Astrocyte (in vitro differentiated cells and primary cell): ENCODE measurements around the gene LTC4S. TPM values are rescaled to one million over a fixed set of nuclear protein-coding genes. Genes with fewer than 3 reads are reported as not detected.
A peak's percentile ranks its signal among the peaks of the same experiment; 100 is the strongest.

ENCODE experiments used
- DNase-seq: peaks from one replicate; pipeline ENCODE4 v3.0.0-alpha.2; 2010; ENCODE audit warnings: low read depth
- FAIRE-seq: peaks from 2 replicates; lab custom pipeline; 2011; peaks lifted over from hg19 to GRCh38; lab: Jason Lieb, UNC
- H2AFZ ChIP-seq: 2 replicates; pipeline ENCODE4 v1.6.0; 2012; ENCODE audit warnings: low read depth, low read length, inconsistent platforms
- H3K27ac ChIP-seq: 2 replicates; pipeline ENCODE4 v1.5.1; 2011; ENCODE audit warnings: low read depth, low read length, inconsistent platforms
- H3K27me3 ChIP-seq: 2 replicates; pipeline ENCODE4 v1.6.0; 2011; ENCODE audit warnings: low read length, inconsistent platforms; ENCODE audit not compliant: insufficient read depth
- H3K36me3 ChIP-seq: 2 replicates; pipeline ENCODE4 v1.5.1; 2011; ENCODE audit warnings: low read length, inconsistent platforms; ENCODE audit not compliant: insufficient read depth
- H3K4me1 ChIP-seq: 2 replicates; pipeline ENCODE4 v1.5.1; 2011; ENCODE audit warnings: low read length, inconsistent platforms; ENCODE audit not compliant: insufficient read depth
- H3K4me2 ChIP-seq: 2 replicates; pipeline ENCODE4 v1.6.0; 2012; ENCODE audit warnings: low read length, inconsistent platforms
- H3K4me3 ChIP-seq: 2 replicates; pipeline ENCODE4 v1.5.1; 2011; ENCODE audit warnings: low read depth, mild to moderate bottlenecking, low read length, inconsistent platforms; ENCODE audit not compliant: insufficient read depth
- H3K79me2 ChIP-seq: 2 replicates; pipeline ENCODE4 v1.6.0; 2012; ENCODE audit warnings: mild to moderate bottlenecking, low read length, inconsistent platforms; ENCODE audit not compliant: insufficient read depth
- H3K9ac ChIP-seq: 2 replicates; pipeline ENCODE4 v1.6.0; 2012; ENCODE audit warnings: mild to moderate bottlenecking, low read length, inconsistent platforms
- H3K9me3 ChIP-seq: 2 replicates; pipeline ENCODE4 v1.5.1; 2012; ENCODE audit warnings: low read depth, mild to moderate bottlenecking, low read length, inconsistent platforms; ENCODE audit not compliant: insufficient read depth
- H4K20me1 ChIP-seq: 2 replicates; pipeline ENCODE4 v1.6.0; 2012; ENCODE audit warnings: low read length, inconsistent platforms; ENCODE audit not compliant: insufficient read depth
- H3K27ac Mint-ChIP-seq: one replicate; pipeline ENCODE4 v1.8.0; 2021; ENCODE audit warnings: mild to moderate bottlenecking, mixed read lengths; ENCODE audit not compliant: unreplicated experiment
- H3K27me3 Mint-ChIP-seq: one replicate; pipeline ENCODE4 v1.8.0; 2021; ENCODE audit warnings: low read depth, mixed read lengths; ENCODE audit not compliant: unreplicated experiment
- H3K36me3 Mint-ChIP-seq: one replicate; pipeline ENCODE4 v1.8.0; 2021; ENCODE audit warnings: low read depth, mixed read lengths; ENCODE audit not compliant: unreplicated experiment
- H3K4me1 Mint-ChIP-seq: one replicate; pipeline ENCODE4 v1.8.0; 2021; ENCODE audit warnings: low read depth, mixed read lengths; ENCODE audit not compliant: unreplicated experiment
- H3K4me3 Mint-ChIP-seq: one replicate; pipeline ENCODE4 v1.8.0; 2021; ENCODE audit warnings: mild to moderate bottlenecking, moderate library complexity, mixed read lengths; ENCODE audit not compliant: unreplicated experiment
- H3K9me3 Mint-ChIP-seq: one replicate; pipeline ENCODE4 v1.8.0; 2021; ENCODE audit warnings: mild to moderate bottlenecking, mixed read lengths; ENCODE audit not compliant: unreplicated experiment
- EZH2 ChIP-seq: IDR thresholded peaks from 2 replicates; pipeline ENCODE4 v1.6.1; 2012; ENCODE audit warnings: mild to moderate bottlenecking, low read length, inconsistent platforms; ENCODE audit not compliant: insufficient read depth
- total RNA-seq: library from RNA; stranded (reverse); gene quantifications from 2 replicates; pipeline ENCODE4 v1.2.1, GENCODE V29; 2021
- TF ChIP-seq, protein P1 (sequence below): IDR thresholded peaks from 2 replicates; pipeline ENCODE4 v1.5.1; 2011; ENCODE audit warnings: low read depth, mild to moderate bottlenecking, inconsistent platforms, low read length, moderate library complexity; ENCODE audit not compliant: insufficient read depth

Gene LTC4S
- total RNA-seq, 1 donor from 2014 or later = 1.3 TPM

GRCh38 chr5:179817890-179818745 lies 24.3 kb downstream of the LTC4S start:
- Histone ChIP-seq H3K79me2 (peaks cover 33% of the 10 kb centered on the region), H3K27ac (peak overlapping the region; percentile 96), H3K9me3 (no peaks in the 10 kb centered on the region), H3K27me3 (no peaks in the 10 kb centered on the region), H3K4me3 (no peak overlapping the region), H3K36me3 (peaks cover 3% of the 10 kb centered on the region), H3K9ac (peak overlapping the region; percentile 97), H2AFZ (peak overlapping the region; percentile 33), H4K20me1 (peaks cover 24% of the 10 kb centered on the region), H3K4me1 (peaks cover 43% of the 10 kb centered on the region), H3K4me2 (peak overlapping the region; percentile 84)
- Mint-ChIP-seq H3K4me3 (peak overlapping the region; percentile 54), H3K27ac (peak overlapping the region; percentile 96), H3K9me3 (no peaks in the 10 kb centered on the region), H3K4me1 (peaks cover 16% of the 10 kb centered on the region), H3K27me3 (no peaks in the 10 kb centered on the region), H3K36me3 (peaks cover 18% of the 10 kb centered on the region)
- TF ChIP-seq, protein P1, sequence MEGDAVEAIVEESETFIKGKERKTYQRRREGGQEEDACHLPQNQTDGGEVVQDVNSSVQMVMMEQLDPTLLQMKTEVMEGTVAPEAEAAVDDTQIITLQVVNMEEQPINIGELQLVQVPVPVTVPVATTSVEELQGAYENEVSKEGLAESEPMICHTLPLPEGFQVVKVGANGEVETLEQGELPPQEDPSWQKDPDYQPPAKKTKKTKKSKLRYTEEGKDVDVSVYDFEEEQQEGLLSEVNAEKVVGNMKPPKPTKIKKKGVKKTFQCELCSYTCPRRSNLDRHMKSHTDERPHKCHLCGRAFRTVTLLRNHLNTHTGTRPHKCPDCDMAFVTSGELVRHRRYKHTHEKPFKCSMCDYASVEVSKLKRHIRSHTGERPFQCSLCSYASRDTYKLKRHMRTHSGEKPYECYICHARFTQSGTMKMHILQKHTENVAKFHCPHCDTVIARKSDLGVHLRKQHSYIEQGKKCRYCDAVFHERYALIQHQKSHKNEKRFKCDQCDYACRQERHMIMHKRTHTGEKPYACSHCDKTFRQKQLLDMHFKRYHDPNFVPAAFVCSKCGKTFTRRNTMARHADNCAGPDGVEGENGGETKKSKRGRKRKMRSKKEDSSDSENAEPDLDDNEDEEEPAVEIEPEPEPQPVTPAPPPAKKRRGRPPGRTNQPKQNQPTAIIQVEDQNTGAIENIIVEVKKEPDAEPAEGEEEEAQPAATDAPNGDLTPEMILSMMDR = no peak
- TF ChIP-seq EZH2 = no peak
- FAIRE-seq = no peak
- no peak for DNase-seq

DNA sequence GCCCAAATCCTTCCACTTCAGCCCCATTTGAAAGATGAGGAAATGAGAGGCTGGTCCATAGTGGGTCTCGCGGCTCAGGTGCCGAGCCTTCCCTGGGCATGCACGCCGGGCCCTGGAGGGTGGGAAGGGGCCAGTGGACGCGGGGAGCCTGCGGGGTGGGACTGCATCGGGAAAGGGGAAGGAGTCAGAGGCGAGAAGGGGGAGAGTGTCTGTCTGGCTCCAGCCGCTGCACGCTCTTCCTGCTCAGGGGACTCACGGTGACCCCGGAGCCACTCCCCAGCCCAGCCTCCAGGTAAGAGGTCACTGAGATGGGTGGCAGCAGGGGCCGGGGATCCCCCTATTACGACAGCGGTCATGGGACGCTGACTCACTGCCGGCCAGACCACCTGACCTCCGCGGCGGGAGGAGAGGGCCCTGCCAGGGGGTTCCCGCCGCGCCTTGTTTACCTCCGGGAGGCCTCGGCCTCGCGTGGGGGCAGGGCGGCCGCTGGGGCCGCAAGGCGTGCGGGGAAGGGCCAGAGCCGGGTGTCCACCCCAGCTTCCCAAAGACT lies 25.0 kb downstream of the LTC4S start:
- H3K79me2 ChIP-seq = peaks cover 40% of the 10 kb centered on the region
- Mint-ChIP-seq H3K27ac (peak overlapping the region; percentile 96), H3K27me3 (no peaks in the 10 kb centered on the region), H3K4me3 (peak overlapping the region; percentile 54), H3K9me3 (no peaks in the 10 kb centered on the region), H3K4me1 (peaks cover 20% of the 10 kb centered on the region), H3K36me3 (peaks cover 15% of the 10 kb centered on the region)
- no peaks in the 10 kb centered on the region for H3K9me3 ChIP-seq
- H3K36me3 ChIP-seq = peaks cover 8% of the 10 kb centered on the region
- peak overlapping the region; percentile 97 for H3K9ac ChIP-seq
- TF ChIP-seq EZH2 = no peak
- TF ChIP-seq, protein P1 = no peak
- no peak overlapping the region for H3K4me3 ChIP-seq
- peaks cover 31% of the 10 kb centered on the region for H4K20me1 ChIP-seq
- H3K27ac ChIP-seq = peak overlapping the region; percentile 96
- H3K4me2 ChIP-seq = peak overlapping the region; percentile 84
- FAIRE-seq = no peak
- peak; percentile 85 for DNase-seq
- no peaks in the 10 kb centered on the region for H3K27me3 ChIP-seq
- H2AFZ ChIP-seq = peak overlapping the region; percentile 33
- H3K4me1 ChIP-seq = peaks cover 43% of the 10 kb centered on the region
